Astrocyte (in vitro differentiated cells and primary cell): ENCODE results near the gene LMX1A.

Source experiments
- EZH2 ChIP-seq: IDR thresholded peaks from 2 replicates; pipeline ENCODE4 v1.6.1; 2012; ENCODE audit warnings: mild to moderate bottlenecking, low read length, inconsistent platforms; ENCODE audit not compliant: insufficient read depth
- TF ChIP-seq, protein P1 (sequence below): IDR thresholded peaks from 2 replicates; pipeline ENCODE4 v1.5.1; 2011; ENCODE audit warnings: low read depth, mild to moderate bottlenecking, inconsistent platforms, low read length, moderate library complexity; ENCODE audit not compliant: insufficient read depth

DNA sequence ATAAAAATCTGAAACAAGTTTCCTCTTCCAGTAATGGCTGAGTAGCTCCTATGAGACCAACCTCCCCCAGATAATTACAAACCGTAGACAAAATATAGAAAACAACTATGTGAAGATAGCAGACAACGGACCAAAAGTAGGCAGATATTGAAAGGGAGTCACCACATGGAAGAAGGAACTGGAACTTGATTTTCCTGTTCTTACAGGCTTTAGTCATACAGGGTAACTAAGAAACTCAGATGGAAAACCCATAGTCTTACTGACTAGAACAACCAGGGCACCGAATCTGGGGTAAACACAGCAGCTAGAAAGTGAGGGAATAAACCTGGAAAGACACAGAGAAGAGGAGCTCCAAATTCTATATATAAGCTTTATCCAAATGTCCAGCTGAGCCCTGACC is 26.0 kb downstream of the LMX1A start:
- TF ChIP-seq, protein P1, sequence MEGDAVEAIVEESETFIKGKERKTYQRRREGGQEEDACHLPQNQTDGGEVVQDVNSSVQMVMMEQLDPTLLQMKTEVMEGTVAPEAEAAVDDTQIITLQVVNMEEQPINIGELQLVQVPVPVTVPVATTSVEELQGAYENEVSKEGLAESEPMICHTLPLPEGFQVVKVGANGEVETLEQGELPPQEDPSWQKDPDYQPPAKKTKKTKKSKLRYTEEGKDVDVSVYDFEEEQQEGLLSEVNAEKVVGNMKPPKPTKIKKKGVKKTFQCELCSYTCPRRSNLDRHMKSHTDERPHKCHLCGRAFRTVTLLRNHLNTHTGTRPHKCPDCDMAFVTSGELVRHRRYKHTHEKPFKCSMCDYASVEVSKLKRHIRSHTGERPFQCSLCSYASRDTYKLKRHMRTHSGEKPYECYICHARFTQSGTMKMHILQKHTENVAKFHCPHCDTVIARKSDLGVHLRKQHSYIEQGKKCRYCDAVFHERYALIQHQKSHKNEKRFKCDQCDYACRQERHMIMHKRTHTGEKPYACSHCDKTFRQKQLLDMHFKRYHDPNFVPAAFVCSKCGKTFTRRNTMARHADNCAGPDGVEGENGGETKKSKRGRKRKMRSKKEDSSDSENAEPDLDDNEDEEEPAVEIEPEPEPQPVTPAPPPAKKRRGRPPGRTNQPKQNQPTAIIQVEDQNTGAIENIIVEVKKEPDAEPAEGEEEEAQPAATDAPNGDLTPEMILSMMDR: no peak
- no peak for TF ChIP-seq EZH2
